CD4-positive, alpha-beta T cell treated with Interleukin-6 for 4 hours (primary cell): ENCODE data around the gene MRM2.

ENCODE experiments used
- DNase-seq: peaks from one replicate; pipeline ENCODE4 v3.0.0-alpha.2; 2020; ENCODE audit warnings: mixed read lengths

Gene MRM2

DNA sequence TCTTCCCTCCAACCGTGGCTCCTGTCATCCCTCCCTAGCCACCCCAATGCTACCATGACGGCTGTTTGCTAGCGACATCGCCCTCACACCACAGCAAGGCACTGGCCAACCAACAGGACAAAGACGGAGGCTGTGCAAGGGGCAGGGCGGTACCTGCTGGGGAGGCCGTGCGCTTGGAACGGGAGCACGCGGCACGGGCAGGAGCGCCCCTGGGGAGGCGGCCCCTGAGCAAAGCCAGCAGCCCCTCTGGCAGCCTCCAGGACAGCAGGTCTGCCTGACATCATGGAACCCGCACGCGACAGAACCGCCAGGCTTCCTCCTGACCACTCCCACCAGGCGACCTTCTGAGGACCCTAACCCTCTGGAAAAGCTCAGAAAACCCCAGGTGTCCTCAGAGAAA, 22.0 kb downstream of the MRM2 start:
- no peak for DNase-seq

DNA sequence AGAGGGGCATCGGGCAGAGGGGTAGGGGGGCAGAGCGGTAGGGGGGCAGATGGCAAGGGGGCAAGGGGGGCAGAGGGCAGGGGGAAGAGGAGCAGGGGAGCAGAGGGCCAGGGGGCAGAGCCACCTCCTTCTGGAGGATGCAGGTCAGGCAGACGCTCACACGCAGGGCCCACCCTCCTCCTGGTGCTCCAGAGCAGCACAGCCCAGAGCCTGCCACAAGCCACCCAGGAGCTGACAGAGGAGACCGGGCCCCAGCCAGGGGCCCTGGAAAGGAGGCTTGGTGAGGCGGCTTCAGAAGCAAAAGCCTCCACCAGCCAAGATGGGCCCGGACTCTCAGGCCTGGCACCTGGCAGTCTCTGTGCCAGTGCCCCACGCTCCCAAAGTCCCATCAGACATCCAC, 22.4 kb downstream of the MRM2 start:
- DNase-seq: no peak

DNA sequence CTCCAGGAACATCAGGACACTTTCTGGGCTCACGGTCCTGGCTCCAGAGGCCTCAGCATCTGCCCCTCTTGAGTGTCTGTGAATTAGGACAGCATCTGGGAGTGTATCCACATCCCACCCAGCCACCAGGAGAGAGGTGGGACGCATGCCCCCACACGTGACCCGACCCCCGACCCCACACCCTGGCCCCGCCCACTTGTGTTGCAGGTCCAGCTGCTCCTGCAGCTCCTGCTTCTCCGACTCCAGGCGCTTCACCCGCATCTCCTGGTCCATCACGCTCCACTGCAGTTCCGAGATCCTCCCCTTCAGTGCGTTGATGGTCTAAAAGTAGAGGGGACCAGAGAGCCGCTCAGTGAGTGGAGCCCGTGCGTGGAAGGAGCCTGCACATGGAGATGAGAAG, 22.9 kb downstream of the MRM2 start:
- no peak for DNase-seq

DNA sequence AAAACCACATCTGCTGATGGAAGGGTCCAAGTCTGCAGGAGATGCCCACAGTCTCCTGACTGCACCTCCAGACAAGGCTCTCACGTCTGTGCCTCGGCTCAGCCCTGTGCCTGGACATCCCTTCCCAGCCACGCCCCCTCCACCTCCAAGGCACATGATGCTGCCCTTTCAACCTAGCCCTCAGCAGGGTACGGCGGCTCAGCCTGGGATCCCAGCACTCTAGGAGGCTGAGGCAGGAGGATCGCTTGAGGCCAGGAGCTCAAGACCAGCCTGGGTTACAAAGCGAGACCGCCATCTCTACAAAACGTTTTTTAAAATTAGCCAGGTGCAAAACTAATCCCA, 23.6 kb downstream of the MRM2 start:
- DNase-seq: no peak

DNA sequence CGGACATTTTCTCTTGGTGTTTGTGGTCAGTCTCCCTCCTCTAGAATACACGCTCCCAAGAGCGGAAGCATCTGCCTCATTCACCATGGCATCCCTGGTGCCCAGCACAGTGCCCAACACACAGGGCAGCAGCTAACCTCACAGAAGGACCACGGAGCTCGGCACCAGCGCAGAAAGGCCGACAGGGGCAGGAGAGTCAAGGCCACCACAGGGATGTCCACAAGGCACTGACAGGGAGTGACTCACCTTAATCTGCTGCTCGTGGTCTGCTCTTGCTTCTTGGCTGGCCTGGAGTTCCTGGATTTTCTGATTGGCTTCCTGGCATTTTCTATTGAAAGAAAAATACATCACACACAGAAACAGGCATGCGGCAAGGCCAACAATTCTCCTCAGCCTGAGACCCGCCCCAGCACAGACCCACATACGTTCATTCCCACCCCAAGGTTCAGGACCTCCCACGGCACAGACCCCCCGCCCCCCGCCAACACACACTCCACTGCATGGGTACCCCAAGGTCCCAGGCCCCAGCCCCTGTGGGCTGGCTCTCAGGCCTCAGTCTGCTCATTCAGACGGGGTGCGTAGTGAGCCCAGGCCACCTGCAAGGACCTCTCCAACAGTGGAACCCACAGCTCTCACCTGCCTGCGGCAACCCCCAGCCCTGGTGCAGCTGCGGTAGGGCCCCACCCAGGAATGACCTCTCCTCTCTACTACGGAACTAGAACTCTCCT, 24.1 kb downstream of the MRM2 start:
- DNase-seq: no peak

DNA sequence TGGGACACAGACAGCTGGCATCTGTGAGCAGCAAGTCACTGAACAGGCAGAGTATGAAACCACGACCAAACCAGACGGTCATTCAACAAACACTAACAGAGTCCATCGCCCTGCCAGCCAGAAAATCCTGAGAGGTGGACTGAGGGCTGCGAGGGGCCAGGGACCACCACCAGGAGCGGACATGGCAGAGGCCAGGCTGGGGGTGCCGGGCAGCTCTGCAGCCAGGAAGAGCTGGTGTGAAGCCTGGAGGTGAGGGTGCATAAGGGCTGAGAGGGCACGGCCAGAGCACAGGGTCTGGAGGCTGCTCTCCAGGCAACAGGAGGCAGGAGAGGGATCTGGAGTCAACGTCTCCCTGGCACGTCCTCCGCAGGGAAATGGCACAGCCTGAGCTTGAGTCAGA, 24.8 kb downstream of the MRM2 start:
- DNase-seq: no peak

DNA sequence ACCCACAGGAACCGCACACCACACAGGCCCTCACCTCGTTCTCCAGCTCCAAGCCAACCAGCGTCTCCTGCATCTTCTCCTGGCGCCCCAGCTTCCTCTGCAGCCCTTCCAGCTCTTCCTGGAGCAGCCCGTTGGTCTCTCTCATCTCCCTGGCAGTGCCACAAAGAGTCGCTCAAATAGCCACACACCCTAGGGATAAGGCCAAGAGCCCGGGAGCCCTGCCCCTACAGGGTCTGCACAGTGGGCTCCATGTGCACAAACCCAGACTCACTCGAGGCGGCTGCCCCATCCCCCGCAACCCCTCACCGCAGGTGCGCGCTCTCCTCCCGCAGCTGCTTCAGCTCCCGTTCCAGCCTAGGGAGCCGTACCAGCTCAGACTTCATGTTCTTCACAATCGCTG, 26.2 kb downstream of the MRM2 start:
- DNase-seq: no peak

DNA sequence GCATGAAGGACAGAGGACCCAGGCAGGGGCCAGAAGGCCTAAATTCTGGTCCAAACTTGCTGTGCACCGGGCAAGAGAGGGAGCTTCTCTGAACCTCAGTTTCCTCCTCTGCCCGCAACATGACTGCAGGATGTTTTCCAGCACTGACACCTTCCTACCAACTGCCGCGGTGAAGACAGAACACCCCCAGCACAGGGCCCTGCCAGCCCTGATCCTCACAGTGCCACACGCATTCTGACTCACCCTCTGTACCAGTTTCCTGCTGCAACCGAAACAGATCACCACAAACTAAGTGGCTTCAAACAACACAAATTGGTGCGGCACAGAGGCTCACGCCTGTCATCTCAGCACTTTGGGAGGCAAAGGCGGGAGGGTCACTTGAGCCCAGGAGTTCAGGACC, 27.4 kb downstream of the MRM2 start:
- DNase-seq: peak; percentile 29

DNA sequence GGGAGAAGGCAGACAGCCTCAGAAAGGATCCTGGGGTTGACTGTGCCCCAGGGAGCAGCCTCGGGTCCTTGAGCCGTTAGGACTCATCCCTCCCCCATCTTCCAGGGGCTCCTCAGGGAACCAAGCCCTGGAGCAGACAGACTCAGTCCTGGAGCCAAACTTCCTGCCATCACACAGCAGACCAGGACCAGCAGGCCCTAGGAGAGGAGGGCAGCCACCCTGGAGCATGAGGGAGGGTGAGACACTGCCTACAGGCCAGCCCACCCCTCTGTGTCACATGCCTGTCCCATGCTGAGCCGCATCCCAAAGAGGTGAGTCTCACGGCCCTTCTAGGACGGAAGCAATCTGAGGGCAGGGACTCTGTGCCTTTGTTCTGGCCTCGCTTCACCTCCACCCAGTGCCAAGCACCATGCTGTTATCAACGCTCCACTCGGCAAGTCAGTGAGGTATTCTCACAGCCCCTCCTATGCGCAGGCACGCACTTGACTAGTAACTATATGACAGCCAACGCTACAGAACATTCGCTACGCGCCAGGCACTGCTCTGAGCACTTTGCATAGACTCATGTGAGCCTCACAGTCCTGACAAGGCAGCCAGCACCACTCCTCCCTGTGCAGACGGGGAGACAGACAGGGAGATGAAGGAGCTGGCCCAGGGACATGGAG, 28.3 kb downstream of the MRM2 start:
- DNase-seq: no peak

DNA sequence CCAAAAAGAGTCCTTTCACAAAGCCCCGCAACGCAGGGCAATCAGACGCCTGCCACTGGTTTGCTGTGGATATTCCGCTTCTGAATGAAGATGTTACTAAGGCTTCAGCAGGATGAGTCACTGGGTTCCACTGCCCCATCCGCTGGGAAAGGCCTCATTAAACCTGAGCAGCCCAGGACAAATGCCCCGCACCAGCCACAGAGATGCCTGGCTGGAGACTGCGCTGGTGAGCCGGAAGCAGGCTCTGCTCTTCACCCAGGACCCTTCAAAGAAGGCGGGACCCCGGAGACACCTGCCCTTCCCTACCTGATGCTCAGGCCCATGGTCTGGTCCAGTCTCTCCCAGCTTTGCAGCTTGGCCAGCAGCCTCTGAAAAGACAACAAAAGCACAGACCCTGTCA, 29.1 kb downstream of the MRM2 start:
- no peak for DNase-seq

DNA sequence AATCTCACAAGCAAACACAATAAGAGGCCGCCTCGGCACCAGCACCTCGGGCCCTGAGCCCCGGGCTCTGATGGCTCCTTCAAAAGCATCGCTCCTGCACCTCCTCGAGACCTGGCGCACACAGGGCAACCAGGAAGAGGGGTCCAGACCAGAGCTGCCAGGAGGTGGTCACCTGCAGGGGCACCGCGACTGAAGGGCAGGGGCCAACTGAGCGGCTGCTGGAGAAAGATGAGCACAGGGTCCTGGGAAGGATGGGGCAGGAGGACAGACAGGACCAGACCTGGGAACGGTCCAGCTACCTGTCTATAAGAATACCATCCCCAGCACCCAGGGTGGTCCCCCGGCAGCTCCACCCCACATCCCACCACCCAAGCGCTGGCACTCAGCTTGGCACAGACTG, 30.1 kb downstream of the MRM2 start:
- no peak for DNase-seq

DNA sequence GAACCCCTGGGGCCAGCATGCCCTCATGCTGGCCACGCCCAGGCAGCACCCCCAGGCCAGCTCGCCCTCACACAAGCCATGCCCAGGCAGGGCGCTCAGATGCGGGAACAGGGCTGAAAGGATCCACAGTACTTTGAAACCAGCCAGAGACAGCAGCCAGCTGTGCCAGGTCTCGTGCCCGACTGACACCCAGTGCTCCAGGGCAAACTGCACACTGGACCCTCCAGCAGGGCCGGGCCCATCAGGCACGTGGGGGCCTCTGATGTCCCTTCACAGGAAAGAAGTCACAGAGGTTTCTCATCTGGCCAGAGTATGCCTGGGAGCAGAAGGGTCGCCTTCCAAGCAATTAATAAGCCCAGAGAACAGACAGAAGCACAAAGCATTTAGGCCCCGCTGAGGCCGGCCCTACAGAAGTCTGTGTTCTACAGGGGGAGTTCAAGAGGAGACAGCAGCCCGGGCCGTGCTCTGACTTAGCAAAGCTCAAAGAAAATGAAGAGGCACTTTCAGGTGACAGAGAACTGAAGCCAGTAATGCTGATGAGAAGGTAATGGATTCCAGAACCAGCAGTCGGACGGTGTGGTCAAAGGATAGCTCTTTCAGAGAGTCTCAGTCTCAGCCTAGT, 30.6 kb downstream of the MRM2 start:
- no peak for DNase-seq

DNA sequence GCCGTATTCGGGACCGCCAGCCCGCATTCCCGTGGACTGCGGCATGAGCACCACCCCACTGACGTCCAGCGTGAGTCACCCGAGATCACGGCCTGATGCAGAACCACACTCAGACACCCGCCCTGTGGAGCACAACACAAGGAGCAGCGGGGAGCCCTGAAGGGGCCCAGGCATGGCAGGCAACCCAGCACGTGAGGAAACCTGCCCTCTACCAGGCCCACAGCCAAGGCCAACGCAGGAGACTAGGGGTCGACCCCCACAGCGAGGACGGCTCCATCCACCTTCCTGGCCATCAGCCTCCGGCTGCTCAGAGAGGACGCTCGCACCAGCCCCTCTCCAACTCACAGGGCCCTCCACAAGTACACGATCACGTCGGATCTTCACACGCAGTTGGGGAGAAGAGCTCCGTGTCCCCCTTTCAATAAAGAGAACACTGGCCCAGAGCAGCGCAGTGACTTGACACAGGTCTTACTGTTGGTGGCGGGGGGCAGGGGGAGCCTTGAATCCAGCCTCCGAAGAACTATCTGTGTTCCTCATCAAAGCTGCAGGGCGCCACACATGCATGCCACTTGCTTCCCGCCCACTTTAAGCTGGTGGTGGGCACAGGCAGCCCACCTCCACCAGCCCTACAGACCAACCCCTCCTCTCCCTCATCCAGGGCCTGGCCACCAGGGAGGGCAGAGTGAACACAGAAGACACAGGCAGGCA, 31.3 kb downstream of the MRM2 start:
- no peak for DNase-seq

DNA sequence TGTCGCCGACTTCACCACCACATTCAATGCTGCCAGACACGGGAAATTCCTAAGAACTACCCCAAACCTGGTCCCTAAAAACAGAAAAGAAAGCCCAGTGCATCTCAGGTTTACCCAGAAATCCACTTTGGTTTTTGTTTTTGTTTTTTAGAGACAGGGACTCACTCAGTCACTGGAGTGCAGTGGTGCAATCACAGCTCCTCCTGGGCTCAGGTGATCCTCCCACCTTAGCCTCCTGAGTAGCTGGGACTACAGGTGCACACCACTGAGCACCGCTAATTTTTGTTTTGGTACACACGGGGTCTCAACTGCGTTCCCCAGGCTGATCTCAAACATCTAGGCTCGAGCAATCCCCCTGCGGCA, 32.1 kb downstream of the MRM2 start:
- no peak for DNase-seq

DNA sequence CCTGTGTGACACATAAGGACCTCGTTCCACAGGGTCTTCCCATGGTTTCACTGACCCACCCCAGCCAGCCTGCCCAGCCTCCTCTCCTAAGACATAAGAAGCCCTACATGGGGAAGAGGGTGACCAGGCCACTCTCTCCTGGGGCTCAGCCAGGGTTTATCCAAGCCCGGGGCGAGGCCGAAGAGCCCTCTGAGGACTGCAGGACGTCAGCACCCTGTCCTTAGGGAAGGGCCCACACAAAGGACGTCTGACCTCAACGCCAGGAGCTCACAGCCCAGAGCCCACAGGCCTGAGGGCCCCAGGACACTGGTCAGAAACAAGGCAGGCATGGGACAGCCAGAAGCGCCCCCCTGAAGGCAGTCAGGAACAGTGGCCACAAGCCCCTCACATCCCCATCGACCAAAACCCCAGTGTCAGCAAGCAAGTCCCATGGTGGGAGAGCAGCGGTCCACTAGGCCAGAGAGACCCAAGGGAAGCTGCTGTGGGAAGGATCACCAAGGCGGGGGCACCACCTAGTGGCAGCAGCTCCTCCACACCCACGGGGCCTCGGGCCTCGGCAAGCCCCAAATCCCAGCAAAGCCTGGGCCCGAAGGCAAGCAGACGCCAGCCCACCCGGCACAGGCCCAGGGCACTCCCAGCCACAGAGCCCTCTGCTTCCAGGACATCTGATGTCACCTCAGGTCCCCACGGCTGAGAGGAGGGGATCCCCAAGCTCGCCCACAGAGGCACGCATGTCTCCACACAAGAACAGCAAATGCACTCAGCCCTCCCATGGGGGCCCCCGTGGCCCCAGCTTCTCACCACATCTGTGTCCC, 32.7 kb downstream of the MRM2 start:
- DNase-seq: peak; percentile 50

DNA sequence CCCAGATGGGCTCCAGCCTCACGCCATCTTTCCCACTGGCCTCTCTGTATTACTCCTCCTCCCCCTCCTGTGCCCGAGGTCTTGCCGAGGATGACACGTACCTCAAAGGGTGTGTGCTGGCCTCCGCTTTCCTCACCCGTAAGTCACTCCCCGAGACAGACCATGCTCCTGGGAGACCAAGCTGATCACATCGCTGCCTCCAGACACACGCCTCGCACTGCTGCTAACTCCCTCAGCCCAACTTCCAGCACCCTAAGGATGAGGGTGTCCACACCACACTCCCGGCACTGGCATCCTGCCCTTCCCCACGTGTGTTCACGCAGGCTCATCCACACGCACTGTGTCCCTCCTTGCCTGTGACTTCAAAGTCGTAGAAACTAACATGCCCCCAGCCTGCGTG, 33.3 kb downstream of the MRM2 start:
- no peak for DNase-seq

DNA sequence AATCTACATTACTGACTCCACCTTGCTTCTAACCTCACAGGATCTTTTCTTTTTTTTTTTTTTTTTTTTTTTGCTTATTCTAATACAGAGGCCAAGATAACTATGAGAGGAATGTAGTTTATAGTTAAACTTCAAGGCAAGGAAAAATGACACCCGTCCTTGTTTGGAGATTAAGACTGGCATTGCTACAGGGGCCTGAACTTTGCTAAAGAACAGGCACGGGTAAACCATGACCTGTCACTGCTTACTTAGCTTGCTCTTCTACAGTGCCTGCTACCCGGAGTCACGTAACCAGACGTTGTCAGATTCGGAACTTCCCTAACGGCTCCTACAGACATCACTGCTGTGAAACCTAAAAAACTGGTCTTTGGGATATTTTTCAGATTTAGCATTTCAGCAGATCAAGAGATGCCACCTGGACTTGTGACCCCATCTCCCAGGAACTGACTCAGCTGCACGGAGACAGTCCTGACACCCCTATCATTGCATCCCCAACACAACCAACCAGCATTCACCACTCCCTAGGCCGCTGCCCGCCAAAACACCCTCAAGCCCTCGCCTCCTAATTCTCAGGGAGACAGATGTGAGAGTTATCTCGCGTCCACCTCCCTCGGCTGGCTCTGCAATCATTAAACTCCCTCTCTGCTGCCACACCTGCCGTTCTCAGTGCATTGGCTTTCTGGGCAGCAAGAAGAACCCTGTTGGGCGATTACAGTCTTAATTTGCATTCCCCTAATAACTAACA, 36.8 kb downstream of the MRM2 start:
- no peak for DNase-seq

DNA sequence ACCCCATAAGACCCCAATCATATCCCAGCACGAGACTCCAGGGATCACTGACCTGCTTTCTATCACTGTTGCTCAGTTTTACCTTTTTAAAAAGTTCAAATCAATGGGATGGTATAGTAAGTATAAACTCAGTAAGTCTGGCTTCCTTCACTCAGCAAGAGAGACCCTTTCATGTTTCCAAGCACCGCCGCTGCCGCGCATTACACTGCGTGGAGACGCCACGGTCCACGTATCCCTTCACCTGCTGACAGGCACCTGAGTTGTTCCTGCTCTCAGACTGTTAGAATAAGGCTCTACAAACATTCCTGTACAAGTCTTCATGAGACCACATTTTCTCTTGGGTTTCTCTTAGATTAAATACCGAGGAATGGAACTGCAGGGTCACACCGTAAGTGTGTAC, 37.6 kb downstream of the MRM2 start:
- no peak for DNase-seq

DNA sequence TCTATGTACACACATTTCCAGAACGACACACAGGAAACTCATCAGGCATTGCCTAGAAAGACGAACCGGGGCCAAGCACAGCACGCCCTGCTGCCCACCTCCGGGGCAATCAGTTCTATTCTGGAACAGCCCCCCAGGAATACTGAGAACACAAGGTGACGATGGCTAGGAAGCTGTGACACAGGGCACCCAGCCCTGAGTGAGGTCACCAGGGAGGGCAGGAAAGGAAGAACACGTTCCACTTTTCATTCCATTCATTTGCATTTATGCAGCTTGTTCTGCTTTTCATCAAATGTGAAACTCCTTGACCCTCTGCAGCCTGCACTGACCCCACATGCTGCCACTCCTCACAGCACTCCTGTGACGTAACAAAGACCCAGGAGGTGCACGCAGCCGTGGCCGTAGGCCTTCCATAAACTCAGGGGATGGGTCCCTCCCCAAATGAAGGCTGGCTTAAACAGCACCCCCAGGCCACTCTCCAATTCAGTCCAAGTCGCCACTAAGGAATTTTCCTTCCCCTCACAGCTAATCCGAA, 38.2 kb downstream of the MRM2 start:
- no peak for DNase-seq

DNA sequence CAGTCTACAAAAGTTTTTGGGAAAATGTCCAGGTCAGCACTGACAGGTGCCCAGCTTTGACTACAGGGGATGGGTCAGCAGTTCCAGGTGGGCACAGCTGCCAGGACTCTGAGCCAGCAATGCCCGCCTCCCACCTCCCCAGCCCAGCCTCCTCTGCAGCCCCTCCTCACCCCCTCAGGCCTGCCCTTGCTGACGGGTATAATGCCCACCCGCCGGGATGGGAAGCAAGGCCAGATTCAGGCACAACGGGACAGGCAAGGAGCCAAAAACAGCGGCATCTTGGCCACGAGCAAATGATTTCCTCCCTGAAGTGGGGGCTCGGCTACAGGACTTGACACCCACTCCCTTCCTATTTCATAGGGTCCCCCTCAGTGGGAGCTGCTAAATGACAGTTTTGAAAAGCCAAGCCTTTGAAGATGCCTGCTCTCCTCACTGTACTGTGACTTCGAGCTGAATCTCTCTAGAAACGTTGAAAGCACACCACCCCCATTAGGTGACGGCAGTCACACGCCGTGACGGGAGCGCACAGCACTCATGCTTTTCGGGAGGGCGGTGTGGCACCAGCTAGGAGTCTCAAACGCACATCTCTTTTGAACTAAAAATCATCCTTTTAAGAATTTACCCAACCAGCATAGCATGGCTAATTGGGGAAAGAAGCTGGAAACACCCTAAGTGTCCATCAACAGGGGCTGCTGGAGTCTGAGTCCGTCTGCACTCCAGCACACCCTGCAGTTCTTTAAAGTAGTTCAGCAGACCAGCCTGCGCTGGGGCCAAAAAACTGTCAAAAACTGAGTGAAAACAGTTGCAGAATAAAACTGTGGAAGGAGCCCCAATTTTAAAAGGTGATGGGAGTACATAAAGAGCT, 38.9 kb downstream of the MRM2 start:
- DNase-seq: no peak

DNA sequence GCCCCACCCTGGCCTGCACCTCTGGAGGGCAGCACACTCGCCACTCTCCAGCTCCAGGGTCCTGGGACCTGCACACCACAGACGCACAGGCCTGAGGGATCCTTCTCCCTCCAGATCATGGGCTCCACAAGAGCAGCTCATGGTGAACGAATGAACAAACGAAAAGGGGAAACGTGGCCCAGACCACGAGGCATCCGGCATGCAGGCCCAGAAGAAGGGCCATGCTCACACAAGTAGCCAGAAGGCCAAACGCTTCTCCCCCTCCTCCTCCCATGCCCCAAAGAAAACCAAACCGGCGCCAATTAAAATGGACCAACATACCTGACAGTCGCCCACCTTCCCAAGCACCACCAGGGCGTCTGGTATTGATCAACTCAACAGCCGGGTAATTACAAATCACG, 39.6 kb downstream of the MRM2 start:
- no peak for DNase-seq
